ENCODE measurements around the gene IQSEC1.

The IQSEC1 gene

DNA sequence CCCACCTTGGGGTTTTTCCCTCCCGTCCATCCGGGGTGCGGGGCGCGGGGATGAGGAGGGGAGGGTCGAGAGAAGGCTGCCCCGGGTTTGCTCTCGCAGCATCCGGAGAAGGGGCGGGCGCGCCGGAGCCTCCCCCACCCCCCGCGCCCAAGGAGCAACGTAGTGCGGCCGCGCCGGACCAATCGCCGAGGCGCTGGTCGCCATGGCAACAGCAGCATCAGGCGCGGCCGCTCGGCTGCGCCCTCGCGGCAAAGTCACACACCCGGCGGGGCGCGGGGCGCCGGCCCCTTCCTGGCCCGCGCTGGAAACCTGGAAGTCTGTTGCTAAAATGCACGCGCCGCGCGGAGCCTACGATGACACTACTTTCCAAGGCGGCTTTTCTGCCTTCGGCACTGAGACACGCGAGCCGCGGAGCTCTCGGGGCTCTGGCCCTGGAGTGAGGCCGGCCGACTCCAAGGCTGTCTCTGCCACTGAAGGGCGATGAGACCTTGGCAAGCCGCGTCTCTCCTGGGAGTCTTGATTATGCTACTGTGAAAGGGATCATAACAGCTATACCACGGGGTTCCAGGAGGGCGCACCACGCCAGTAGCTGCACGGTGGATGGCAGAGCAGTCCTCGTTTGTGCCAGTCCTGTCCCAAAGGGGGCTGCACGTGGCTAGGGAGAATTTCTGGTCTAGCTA, at the start of gene IQSEC1:
IQSEC1 (minus strand) TSS at position 104 of the 680 bp plus-strand sequence. CDS start 415 bp downstream, outside the sequence.
- DNase-seq (ENCODE audit: low read depth, low spot score): peak; percentile 54

- DNase-seq (ENCODE audit: low read depth, low spot score): no peak
Observed at GRCh38 chr3:13122081-13123012, 49.1 kb upstream of the IQSEC1 start.

GRCh38 chr3:13121553-13122001, 48.3 kb upstream of the IQSEC1 start:
- no peak for DNase-seq (ENCODE audit: low read depth, low spot score)

DNA sequence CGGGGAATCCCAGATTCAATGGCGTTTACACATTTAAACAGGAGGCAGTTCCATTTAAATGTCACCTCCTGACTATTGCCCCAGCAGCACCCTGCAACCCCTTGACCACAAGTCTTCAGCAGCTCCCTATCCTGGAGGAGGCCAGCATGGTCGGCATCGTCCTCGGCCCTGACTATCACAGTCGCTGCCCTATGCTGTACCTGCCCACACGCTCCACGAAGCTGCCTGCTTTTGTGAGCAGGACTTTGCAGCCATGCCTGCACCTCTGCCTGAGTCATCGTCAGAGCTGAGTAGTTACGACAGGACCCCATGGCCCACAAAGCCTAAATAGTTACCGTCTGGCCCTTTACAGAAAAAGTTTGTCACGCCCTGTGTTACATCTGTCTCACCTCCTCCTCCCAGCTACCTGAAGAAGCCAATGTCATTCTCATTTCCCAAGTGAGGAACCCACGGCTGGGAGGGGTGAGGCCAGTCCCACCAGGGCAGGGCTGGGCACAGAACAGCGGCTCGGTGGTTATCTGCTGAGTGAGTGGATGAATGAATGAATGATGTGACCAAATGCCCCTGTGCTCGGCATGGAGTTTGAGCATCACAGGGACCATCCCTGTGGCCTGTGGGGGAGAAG, 47.8 kb upstream of the IQSEC1 start:
- DNase-seq (ENCODE audit: low read depth, low spot score): no peak

DNA sequence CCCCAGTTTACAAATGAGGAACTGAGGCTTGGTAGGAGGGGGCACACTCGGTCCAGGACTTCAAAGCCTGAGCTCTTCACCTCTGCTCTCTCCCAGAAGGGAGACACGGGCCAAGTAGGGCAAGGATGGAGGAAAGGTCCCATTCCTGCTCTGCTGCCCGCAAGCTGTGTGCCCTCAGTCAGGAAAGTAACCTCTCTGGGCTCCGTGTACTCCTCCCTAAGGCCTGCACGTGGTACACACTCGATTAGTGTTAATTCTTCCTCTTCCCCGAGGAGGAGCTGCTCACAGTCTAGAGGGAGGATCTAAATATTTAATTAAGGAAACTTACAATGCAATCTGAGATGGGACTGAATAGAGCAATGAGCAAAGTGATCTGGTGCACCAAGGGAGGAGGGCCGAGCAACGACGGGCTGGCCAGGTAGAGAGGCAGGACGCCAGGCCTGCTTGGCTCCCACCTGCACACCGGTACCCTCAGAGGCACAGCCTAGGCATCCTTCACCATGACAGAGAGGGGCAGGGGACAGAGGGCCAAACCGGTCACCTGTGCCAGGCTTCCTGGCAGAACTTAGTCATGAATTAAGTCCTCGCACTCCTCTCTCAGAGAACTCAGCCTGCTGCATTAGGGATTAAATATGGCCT, 47.2 kb upstream of the IQSEC1 start:
- DNase-seq (ENCODE audit: low read depth, low spot score): no peak

- no peak for DNase-seq (ENCODE audit: low read depth, low spot score)
Observed at GRCh38 chr3:13119471-13120220, 46.4 kb upstream of the IQSEC1 start.

DNA sequence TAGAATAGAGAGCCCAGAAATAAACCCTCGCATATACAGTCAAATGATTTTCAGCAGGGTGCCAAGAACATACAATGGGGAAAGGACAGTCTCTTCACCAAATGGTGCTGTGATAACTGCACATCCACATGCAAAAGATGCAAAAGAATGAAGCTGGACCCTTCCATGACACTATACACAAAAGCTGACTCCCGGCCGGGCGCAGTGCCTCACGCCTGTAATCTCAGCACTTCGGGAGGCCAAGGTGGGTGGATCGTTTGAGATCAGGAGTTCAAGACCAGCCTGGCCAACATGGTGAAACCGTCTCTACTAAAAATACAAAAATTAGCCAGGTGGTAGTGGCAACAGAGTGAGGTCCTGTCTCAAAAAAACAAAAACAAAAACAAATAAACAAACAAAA, 43.2 kb upstream of the IQSEC1 start:
- DNase-seq (ENCODE audit: low read depth, low spot score): no peak

DNA sequence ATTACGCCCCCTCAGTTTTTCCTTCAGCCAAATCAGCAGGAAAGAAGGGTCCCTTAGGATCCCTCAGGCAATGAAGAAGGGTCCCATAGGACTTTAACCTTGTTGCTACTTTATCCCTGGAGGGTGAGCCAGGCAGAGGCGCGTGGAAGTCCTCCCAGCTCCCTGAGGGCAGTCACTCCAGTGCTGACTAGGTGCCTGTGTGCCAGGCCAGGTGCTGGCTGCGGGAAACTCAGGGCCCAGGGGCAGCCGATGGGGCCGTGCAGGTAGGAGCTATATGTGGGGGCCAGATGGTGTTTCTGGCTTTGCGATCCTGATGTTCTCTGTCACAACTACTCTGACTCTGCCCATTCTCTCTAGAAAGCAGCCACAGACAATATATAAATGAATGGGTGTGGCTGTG, 42.8 kb upstream of the IQSEC1 start:
- no peak for DNase-seq (ENCODE audit: low read depth, low spot score)

DNA sequence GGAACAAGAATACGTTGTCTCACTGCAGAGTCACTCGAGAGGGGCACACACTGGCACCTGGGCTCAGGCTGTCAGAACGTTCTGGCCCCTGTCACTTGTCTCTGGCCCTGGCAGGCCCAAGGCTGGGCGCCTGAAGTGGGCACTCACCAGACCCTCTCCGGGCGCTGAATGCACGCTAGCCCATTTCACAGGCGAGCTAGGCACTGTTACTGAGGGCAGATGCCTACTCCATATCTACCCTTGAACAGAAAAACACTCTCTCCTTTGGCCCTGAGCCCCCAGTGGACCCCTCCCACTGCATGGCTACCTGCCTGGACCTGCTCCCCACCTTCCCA, 42.3 kb upstream of the IQSEC1 start:
- DNase-seq (ENCODE audit: low read depth, low spot score): no peak

GRCh38 chr3:13114811-13115575, 41.8 kb upstream of the IQSEC1 start:
- no peak for DNase-seq (ENCODE audit: low read depth, low spot score)

DNA sequence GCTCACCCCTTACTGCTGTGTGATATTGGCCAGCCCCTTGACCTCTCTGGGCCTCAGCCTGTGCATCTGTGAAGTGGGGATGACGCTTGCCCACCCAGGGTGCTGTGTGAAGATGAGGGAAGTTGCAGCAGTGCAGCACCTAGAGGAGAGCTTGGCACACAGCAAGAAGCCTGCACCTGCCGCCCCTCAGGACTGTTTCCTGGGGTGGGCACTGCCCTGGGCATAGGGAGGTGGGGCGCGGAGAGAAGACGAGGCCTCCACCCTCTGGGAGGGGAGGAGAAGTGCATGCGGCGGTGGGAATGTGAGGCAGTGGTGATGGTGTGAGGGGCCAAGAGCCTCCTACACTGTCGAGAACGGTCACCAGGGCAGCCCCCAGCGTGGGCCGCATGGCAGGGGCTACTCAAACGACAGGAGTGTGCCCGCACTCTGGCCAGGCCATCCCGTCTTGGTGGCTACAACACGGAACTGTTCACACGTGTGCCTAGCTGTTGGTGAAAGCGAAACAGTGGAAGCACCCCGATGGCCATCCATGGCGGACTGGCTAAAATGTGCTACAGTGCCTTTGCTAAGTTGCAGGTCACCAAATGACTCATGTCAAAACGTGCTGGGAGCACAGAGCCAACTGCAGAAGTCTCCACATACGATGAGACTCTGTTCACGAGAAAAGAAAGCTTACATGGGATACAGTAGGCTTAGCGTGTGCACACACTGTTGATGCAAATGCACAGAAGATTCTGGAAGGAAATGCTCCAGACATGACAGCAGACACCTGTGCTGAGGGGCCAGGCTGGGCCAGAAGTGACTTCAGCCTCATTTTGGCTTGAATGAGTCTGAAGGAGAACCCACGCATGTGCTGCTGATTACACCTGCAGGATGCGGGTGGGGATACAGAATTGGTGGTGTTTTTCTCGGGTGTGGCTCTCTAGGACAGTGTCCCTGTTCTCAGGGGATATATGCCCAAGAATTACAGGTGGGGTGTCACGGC, 40.4 kb upstream of the IQSEC1 start:
- DNase-seq (ENCODE audit: low read depth, low spot score): no peak

DNA sequence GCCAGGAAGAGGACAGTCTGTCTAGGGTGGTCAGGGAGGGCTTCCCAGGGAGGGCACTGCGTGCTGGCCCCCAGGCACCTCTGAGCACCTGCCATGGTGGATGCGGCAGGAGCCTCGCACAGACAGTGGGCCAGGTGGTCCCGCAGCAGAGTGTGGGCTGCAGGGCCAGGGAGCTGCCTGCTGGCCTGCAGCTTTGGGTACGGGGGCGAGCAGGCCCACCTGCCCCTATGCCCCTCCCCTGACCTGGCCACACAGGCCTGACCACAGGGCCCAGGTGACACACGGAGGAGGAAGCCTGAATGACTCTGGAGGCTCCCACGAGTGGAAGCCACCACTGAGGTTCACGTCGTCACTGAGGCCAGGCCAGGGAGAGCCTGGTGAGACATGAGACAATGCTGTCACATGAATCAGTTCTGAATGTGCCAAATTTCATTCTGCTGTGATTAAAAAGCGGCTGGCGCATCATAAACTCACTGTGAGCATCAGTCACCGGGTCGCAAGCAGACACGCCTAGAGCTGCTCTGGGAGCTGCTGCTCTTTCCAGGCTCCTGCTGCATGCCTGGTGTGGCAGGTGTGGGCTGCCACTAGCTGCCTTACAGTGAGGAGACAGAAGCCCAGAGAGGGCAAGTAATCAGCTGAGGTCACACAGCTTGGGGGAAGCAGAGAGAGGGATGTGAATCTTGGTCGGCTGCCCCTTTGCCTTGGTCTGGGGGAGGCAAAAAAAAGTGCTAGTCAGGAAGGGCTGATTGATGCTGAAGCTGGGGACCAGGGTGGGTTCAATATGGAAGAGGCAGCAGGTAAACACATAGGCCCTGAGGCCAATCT, 39.5 kb upstream of the IQSEC1 start:
- no peak for DNase-seq (ENCODE audit: low read depth, low spot score)

DNA sequence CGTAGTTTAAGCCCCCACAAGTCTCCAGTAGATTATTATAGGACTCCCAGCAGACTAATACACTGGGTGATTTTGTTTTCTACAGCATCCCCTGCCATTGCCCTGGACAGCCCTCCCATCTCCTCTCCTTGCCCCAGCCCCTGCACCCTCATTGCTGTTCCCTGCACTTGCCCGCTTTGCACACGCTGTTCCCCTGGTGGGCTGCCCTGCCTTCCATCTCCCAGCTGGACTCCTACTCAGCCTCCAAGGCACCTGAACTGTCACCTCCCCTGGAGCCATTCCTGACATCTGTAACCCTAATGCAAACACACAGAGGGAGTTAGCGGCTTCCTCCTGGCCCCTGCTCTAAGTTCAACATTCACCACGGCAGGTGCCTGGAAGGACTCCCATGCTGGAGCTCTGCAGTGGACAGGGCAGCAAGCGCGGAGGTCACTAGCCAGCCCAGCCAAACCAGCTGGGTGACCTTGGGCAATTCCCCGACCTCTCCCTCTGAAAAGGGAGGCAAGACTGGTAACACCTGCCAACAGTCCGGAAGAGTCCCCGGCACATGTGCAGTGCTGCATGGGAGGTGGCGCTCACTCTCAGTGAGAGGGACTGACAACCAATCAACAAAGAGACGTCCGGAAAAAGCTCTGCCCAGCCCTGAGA, 38.8 kb upstream of the IQSEC1 start:
- DNase-seq (ENCODE audit: low read depth, low spot score): no peak

DNA sequence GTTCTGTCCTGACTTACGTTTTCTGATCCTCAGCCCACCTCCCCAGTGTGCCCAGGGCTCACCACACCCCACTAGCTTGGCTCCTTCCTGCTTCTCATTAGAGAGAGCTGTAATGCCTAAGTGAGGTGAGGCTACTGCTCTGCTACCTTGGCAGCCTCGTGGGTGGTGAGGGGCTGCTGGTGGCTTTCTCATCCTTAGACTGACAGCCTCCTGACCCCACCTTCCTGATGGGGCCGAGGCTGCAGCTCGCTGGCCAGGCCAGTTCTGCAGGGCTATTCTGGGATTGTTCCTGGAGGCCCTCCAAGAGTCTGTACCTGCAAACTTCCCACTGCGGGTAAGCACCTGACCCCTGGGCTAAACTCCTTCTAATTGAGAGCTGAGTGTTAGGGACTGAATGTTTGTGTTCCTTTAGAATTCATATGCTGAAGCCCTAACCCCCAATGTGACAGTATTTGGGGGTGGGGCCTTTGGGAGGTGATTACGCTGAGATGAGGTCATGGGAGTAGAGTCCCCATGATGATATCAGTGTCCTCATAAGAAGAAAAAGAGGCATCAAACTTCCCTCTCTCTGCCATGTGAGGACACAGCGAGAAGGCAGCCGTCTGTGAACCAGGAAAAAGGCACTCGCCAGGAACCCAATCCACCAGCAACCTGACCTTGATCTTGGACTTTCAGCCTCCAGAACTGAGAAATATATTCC, 38.1 kb upstream of the IQSEC1 start:
- DNase-seq (ENCODE audit: low read depth, low spot score): no peak

- no peak for DNase-seq (ENCODE audit: low read depth, low spot score)
Observed at GRCh38 chr3:13110678-13111116, 37.5 kb upstream of the IQSEC1 start.

DNA sequence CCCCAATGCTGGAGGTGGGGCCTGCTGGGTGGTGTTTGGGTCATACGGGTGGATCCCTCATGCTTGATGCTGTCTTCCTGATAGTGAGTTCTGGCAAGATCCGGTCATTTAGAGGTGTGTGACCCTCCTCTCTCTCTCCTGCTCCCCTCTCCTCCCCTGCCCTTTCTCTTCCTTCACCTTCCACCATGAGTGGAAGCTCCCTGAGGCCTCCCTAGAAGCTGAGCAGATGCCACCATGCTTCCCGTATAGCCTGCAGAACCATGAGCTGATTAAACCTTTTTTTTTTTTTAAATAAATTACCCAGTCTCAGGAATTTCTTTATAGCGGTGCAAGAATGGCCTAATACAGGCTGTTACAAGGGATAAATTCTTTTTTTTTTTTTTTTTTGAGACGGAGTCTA, 36.3 kb upstream of the IQSEC1 start:
- no peak for DNase-seq (ENCODE audit: low read depth, low spot score)

- no peak for DNase-seq (ENCODE audit: low read depth, low spot score)
Observed at GRCh38 chr3:13108861-13109260, 35.6 kb upstream of the IQSEC1 start.
